AG09319 (cell line): ENCODE results near the gene TMEM204.

Experiments
- DNase-seq: peaks from one replicate; pipeline ENCODE4 v3.0.0-alpha.2; 2010; ENCODE audit warnings: low read depth; ENCODE audit errors: extremely low read depth
- CTCF ChIP-seq: IDR thresholded peaks from 2 replicates; pipeline ENCODE4 v1.5.1; 2011; ENCODE audit warnings: low read depth, mild to moderate bottlenecking, inconsistent platforms, low read length, moderate library complexity

TMEM204 gene

GRCh38 chr16:1537763-1538289 is 4.4 kb downstream of the TMEM204 start:
- no peak for TF ChIP-seq CTCF
- no peak for DNase-seq

- no peak for DNase-seq
- TF ChIP-seq CTCF = no peak; the same call in 1 of the 2 replicates
Measured at GRCh38 chr16:1538804-1539520, 5.5 kb downstream of the TMEM204 start.

GRCh38 chr16:1539720-1540555 is 6.5 kb downstream of the TMEM204 start:
- TF ChIP-seq CTCF = no peak
- no peak for DNase-seq

GRCh38 chr16:1540556-1540855 is 7.0 kb downstream of the TMEM204 start:
- no peak for TF ChIP-seq CTCF
- no peak for DNase-seq

GRCh38 chr16:1541293-1542165 is 8.1 kb downstream of the TMEM204 start:
- DNase-seq = no peak

GRCh38 chr16:1542166-1542500 is 8.7 kb downstream of the TMEM204 start:
- no peak for DNase-seq
- no peak for TF ChIP-seq CTCF

More at GRCh38 chr16:1541293-1542165, 8.1 kb downstream of the TMEM204 start:
- TF ChIP-seq CTCF = no peak
